CD4-positive, alpha-beta T cell (primary cell): ENCODE measurements around the gene PHTF1. TPM values are rescaled to one million over a fixed set of nuclear protein-coding genes. Genes with fewer than 3 reads are reported as not detected.

Source experiments
- ATAC-seq: fragments of 200-7000 bp; cut with Tn5 transposase; one replicate; pipeline ENCODE4 v1.10.0; 2022; ENCODE audit warnings: mild to moderate bottlenecking; ENCODE audit not compliant: poor library complexity
- CTCF ChIA-PET: fragments of 350-600 bp; sonication (Branson Sonifier 250); formaldehyde crosslinking; loops from one replicate; lab custom pipeline; 2021; ENCODE audit warnings: antibody characterized with exemption, inconsistent platforms; lab: Charles Lee
- POLR2A ChIA-PET: fragments of 350-600 bp; sonication (Branson Sonifier 250); formaldehyde crosslinking; loops from one replicate; lab custom pipeline; 2021; ENCODE audit warnings: antibody characterized with exemption, inconsistent platforms; lab: Charles Lee
- DNase-seq, 14 experiments: peaks; one replicate each; pipeline ENCODE4 v3.0.0-alpha.2; 2013 to 2020; ENCODE audit warnings: mixed read lengths in 2 of 14
- H3K27ac ChIP-seq, 2 donors: one replicate each; pipeline versions ENCODE4 v1.5.1 to v1.7.0; 2013; ENCODE audit warnings: low read length in 2 of 2, low read depth in 1 of 2, mild to moderate bottlenecking in 1 of 2
- H3K27me3 ChIP-seq, 2 experiments: 1 replicate in 1 of 2; 2 replicates in 1 of 2; pipeline versions ENCODE4 v1.6.1 to v1.7.0; 2013; ENCODE audit warnings: low read length in 2 of 2, control low read depth in 1 of 2, mild to moderate bottlenecking in 1 of 2, moderate library complexity in 1 of 2; ENCODE audit not compliant: insufficient read depth in 2 of 2, control insufficient read depth in 1 of 2
- H3K36me3 ChIP-seq: one replicate; pipeline ENCODE4 v1.6.1; 2013; ENCODE audit warnings: low read length, control low read depth; ENCODE audit not compliant: insufficient read depth
- H3K4me1 ChIP-seq: one replicate; pipeline ENCODE4 v1.6.1; 2013; ENCODE audit warnings: low read length, control low read depth; ENCODE audit not compliant: insufficient read depth
- H3K4me3 ChIP-seq: one replicate; pipeline ENCODE4 v1.5.1; 2013; ENCODE audit warnings: mild to moderate bottlenecking, low read length, moderate library complexity
- H3K9me3 ChIP-seq, 2 experiments: 1 replicate in 1 of 2; 2 replicates in 1 of 2; pipeline versions ENCODE4 v1.6.1 to v1.7.0; 2013; ENCODE audit warnings: low read length in 2 of 2, mild to moderate bottlenecking in 2 of 2, control low read depth in 1 of 2, moderate library complexity in 1 of 2; ENCODE audit not compliant: control insufficient read depth in 1 of 2, insufficient read depth in 1 of 2
- H3K27ac Mint-ChIP-seq: one replicate; pipeline ENCODE4 v1.8.0; 2020; ENCODE audit warnings: mixed read lengths
- H3K27me3 Mint-ChIP-seq: one replicate; pipeline ENCODE4 v1.8.0; 2021; ENCODE audit warnings: mixed read lengths
- H3K36me3 Mint-ChIP-seq: one replicate; pipeline ENCODE4 v1.8.0; 2021; ENCODE audit warnings: low read depth, mixed read lengths
- H3K4me1 Mint-ChIP-seq: one replicate; pipeline ENCODE4 v1.8.0; 2021; ENCODE audit warnings: low read depth, mixed read lengths
- H3K4me3 Mint-ChIP-seq: one replicate; pipeline ENCODE4 v1.8.0; 2020; ENCODE audit warnings: mild to moderate bottlenecking, mixed read lengths
- H3K9me3 Mint-ChIP-seq: one replicate; pipeline ENCODE4 v1.8.0; 2020; ENCODE audit warnings: mixed read lengths
- CTCF ChIP-seq: fragments of 200-600 bp; IDR thresholded peaks from one replicate; pipeline ENCODE4 v1.8.0; 2022; ENCODE audit warnings: antibody characterized with exemption, mild to moderate bottlenecking
- intact Hi-C, 2 experiments: fragments of 100-400 bp; cut with DNase I in 1 of 2; cut with micrococcal nuclease in 1 of 2; formaldehyde crosslinking; loops; one replicate each; pipeline versions ENCODE4 v1.15.1 to v1.9.0; 2023 to 2025; cut with DNase I, micrococcal nuclease
- total RNA-seq, 174 experiments: library from RNA in 2 of 174; stranded (reverse) in 2 of 174; gene quantifications; one replicate each; pipeline ENCODE4 v1.2.3 and lab custom pipeline; 2021 to 2026

The PHTF1 gene
- total RNA-seq, 2 experiments from 2014 or later: 3.1 to 4.0 TPM

GRCh38 chr1:113769601-113769970 is 10.3 kb upstream of the PHTF1 start:
- no peak overlapping the region for H3K4me3 Mint-ChIP-seq
- TF ChIP-seq CTCF: no peak
- ATAC-seq: no peak
- CTCF ChIA-PET: interaction anchor here (0.8 kb wide), 1 partner anchor 11 kb away, joined by 4 read pairs; the partner anchor contains the start of gene PHTF1
- H3K27ac Mint-ChIP-seq: peak overlapping the region; percentile 51
- Histone ChIP-seq H3K9me3 (no peaks in the 10 kb centered on the region), H3K27ac (no peak overlapping the region), H3K27me3 (no peaks in the 10 kb centered on the region), H3K4me3 (no peak overlapping the region), H3K4me1 (peaks cover 6% of the 10 kb centered on the region), H3K36me3 (peaks cover 41% of the 10 kb centered on the region)
- H3K36me3 Mint-ChIP-seq: peaks cover 86% of the 10 kb centered on the region
- DNase-seq: no peak
- no peaks in the 10 kb centered on the region for H3K27me3 Mint-ChIP-seq
- POLR2A ChIA-PET: interaction anchor here (1.3 to 1.6 kb wide), 2 partner anchors 14 to 43 kb away, joined by 3 to 6 read pairs; partner anchors contain the start of gene RSBN1
- peaks cover 39% of the 10 kb centered on the region for H3K4me1 Mint-ChIP-seq
- H3K9me3 Mint-ChIP-seq: no peaks in the 10 kb centered on the region
- intact Hi-C loops: no loop called here

DNA sequence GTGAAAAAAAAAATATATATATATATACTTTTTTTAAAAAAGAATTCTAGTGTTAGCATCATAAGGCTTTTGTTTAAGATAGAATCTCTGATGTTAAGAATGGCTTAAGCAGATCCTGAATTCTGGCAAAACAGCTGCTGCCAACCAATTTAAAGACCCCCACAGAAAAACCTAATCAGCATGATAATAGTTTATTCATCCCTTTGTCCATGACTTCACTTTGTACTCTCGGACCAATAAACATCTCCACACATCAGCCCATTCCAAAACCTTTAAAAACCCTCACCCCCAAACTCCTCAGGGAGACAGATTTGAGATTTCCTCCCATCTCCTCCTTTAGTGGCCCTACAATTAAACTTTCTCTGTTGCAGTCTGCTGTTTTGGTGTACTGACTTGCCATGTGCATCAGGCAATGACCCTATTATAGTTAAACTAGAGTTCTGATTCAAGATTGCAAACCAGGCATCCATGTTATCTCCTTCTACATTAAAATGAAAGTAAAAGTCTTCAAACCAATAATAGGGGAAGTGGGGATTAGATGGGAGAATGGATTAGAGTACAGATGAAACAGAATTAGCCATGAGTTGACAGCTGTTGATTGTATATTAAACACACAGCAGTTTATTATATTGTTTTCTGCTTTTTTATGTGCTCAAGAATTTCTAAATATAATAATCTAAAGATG is 9.8 kb upstream of the PHTF1 start:
- H3K36me3 Mint-ChIP-seq: peaks cover 89% of the 10 kb centered on the region
- no peaks in the 10 kb centered on the region for H3K27me3 Mint-ChIP-seq
- Histone ChIP-seq H3K4me3 (no peak overlapping the region), H3K9me3 (no peaks in the 10 kb centered on the region), H3K27me3 (no peaks in the 10 kb centered on the region), H3K4me1 (peaks cover 6% of the 10 kb centered on the region), H3K27ac (no peak overlapping the region), H3K36me3 (peaks cover 46% of the 10 kb centered on the region)
- ATAC-seq (no peak), DNase-seq (no peak)
- H3K4me1 Mint-ChIP-seq: peaks cover 39% of the 10 kb centered on the region
- intact Hi-C loops: no loop called here
- TF ChIP-seq CTCF: no peak
- no peaks in the 10 kb centered on the region for H3K9me3 Mint-ChIP-seq
- H3K27ac Mint-ChIP-seq: peak overlapping the region; percentile 51
- ChIA-PET CTCF (interaction anchor here (0.8 kb wide), 1 partner anchor 10 kb away, joined by 4 read pairs; the partner anchor contains the start of gene PHTF1), POLR2A (interaction anchor here (1.0 to 1.5 kb wide), 3 partner anchors 9 to 43 kb away, joined by 3 to 6 read pairs (median 4); partner anchors contain the start of gene RSBN1)
- no peak overlapping the region for H3K4me3 Mint-ChIP-seq

DNA sequence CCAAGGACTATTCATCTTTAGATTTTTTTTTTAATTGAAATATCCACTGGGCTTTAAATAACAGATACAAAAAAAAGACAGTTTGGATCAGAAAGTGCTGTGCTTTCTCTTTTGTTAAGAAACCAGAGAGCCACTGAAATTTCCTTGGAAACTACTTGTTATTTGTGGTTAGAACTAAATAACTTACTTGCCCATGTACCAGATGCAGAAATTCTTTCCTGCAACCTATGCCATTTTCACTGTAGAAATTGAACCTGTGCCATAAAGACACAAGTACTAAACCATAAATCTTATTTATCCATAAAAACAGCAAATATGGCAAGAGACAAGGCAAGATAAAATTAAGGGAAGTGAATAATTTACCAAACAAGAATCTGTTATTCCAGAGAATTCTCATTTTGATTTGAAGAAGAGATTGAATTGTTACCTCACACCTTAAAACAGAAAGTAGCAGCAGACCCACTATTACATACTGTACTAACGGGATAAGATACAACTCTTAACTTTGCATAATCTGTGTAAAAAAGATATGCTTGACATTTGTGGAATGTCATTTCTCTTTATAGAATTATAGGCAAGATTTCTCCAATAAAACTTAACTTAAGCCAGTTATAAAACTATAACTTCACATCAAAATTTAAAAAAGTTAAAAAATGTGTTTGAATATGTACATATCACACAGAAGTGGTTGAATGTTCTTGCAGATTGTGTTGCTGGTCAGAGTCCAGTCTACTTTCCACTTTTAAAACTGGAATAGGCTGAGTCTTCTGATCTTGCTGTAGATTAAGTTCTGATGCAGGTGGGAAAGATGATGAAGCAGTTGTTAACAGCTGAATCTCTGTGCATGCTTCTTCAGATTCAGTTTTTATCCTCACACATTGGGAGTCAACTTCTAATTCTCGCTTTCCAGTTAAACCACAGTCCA is 6.3 kb upstream of the PHTF1 start:
- DNase-seq: no peak
- ChIA-PET CTCF (interaction anchor here (0.5 kb wide), 1 partner anchor 72 kb away, joined by 3 read pairs; no protein-coding TSS in a partner anchor), POLR2A (interaction anchor here (1.5 kb wide), 1 partner anchor 46 kb away, joined by 5 read pairs; no protein-coding TSS in a partner anchor)
- Mint-ChIP-seq H3K4me3 (no peak overlapping the region), H3K36me3 (peaks cover 66% of the 10 kb centered on the region), H3K9me3 (no peaks in the 10 kb centered on the region), H3K4me1 (peaks cover 24% of the 10 kb centered on the region), H3K27me3 (no peaks in the 10 kb centered on the region), H3K27ac (peak overlapping the region; percentile 5)
- H3K27ac ChIP-seq: no peak overlapping the region
- peaks cover 41% of the 10 kb centered on the region for H3K36me3 ChIP-seq
- no peaks in the 10 kb centered on the region for H3K9me3 ChIP-seq
- H3K4me1 ChIP-seq: peaks cover 6% of the 10 kb centered on the region
- intact Hi-C loops: no loop called here
- H3K27me3 ChIP-seq: no peaks in the 10 kb centered on the region
- no peak for ATAC-seq
- TF ChIP-seq CTCF: no peak
- no peak overlapping the region for H3K4me3 ChIP-seq
